Measurements from ENCODE around the gene MSRB3.
"Not testable (repeated sequence)": the region's sequence is repeated elsewhere in the genome, so short reads cannot be mapped to it uniquely, and the experiment has no call there.

The MSRB3 gene

GRCh38 chr12:65457341-65457740 is 178.9 kb downstream of the MSRB3 start:
- not testable (repeated sequence) for DNase-seq (ENCODE audit: low read depth in 2 of 2)

- no peak for DNase-seq (ENCODE audit: low read depth in 2 of 2)
Measured at GRCh38 chr12:65458718-65459117, 180.2 kb downstream of the MSRB3 start.

- no peak for DNase-seq (ENCODE audit: low read depth in 2 of 2)
Measured at GRCh38 chr12:65459545-65459944, 181.1 kb downstream of the MSRB3 start.

GRCh38 chr12:65460063-65460462 is 181.6 kb downstream of the MSRB3 start:
- no peak for DNase-seq (ENCODE audit: low read depth in 2 of 2)

GRCh38 chr12:65461017-65461416 is 182.5 kb downstream of the MSRB3 start:
- DNase-seq (ENCODE audit: low read depth in 2 of 2): no peak

GRCh38 chr12:65462484-65462883 is 184.0 kb downstream of the MSRB3 start:
- no peak for DNase-seq (ENCODE audit: low read depth in 2 of 2)

- DNase-seq (ENCODE audit: low read depth in 2 of 2): no peak
Measured at GRCh38 chr12:65463082-65463481, 184.6 kb downstream of the MSRB3 start.

- no peak for DNase-seq (ENCODE audit: low read depth in 2 of 2)
Measured at GRCh38 chr12:65463611-65464010, 185.1 kb downstream of the MSRB3 start.

- no peak for DNase-seq (ENCODE audit: low read depth in 2 of 2)
Measured at GRCh38 chr12:65464930-65465329, 186.4 kb downstream of the MSRB3 start.

GRCh38 chr12:65465766-65466547 is 187.5 kb downstream of the MSRB3 start:
- DNase-seq (ENCODE audit: low read depth in 2 of 2): no peak

- DNase-seq (ENCODE audit: low read depth in 2 of 2): no peak
Measured at GRCh38 chr12:65466911-65467310, 188.4 kb downstream of the MSRB3 start.

GRCh38 chr12:65470256-65470655 is 191.8 kb downstream of the MSRB3 start:
- no peak for DNase-seq (ENCODE audit: low read depth in 2 of 2)

- DNase-seq (ENCODE audit: low read depth in 2 of 2): no peak
Measured at GRCh38 chr12:65472079-65472478, 193.6 kb downstream of the MSRB3 start.

- no peak for DNase-seq (ENCODE audit: low read depth in 2 of 2)
Measured at GRCh38 chr12:65474831-65475230, 196.3 kb downstream of the MSRB3 start.

GRCh38 chr12:65477721-65478120 is 199.2 kb downstream of the MSRB3 start:
- DNase-seq (ENCODE audit: low read depth in 2 of 2): no peak

- not testable (repeated sequence) for DNase-seq (ENCODE audit: low read depth in 2 of 2)
Measured at GRCh38 chr12:65483891-65484516, 205.5 kb downstream of the MSRB3 start.

GRCh38 chr12:65488197-65488596 is 209.7 kb downstream of the MSRB3 start:
- no peak for DNase-seq (ENCODE audit: low read depth in 2 of 2)

- DNase-seq (ENCODE audit: low read depth in 2 of 2): no peak
Measured at GRCh38 chr12:65490250-65490649, 211.8 kb downstream of the MSRB3 start.

GRCh38 chr12:65492998-65493912 is 214.8 kb downstream of the MSRB3 start:
- no peak for DNase-seq (ENCODE audit: low read depth in 2 of 2)

- DNase-seq (ENCODE audit: low read depth in 2 of 2): no peak
Measured at GRCh38 chr12:65493913-65494245, 215.4 kb downstream of the MSRB3 start.

- DNase-seq (ENCODE audit: low read depth in 2 of 2): no peak
Measured at GRCh38 chr12:65494537-65494936, 216.1 kb downstream of the MSRB3 start.

GRCh38 chr12:65495233-65495632 is 216.8 kb downstream of the MSRB3 start:
- no peak for DNase-seq (ENCODE audit: low read depth in 2 of 2)

Measured in stimulated activated CD8-positive, alpha-beta memory T cell treated with anti-CD3 and anti-CD28 coated beads, Interleukin-15, amount 100 ng/mL, for 4 hours (primary cell).